ENCODE measurements around the gene FNDC3A.
"Not testable (repeated sequence)": the region's sequence is repeated elsewhere in the genome, so short reads cannot be mapped to it uniquely, and the experiment has no call there.

The FNDC3A gene

DNA sequence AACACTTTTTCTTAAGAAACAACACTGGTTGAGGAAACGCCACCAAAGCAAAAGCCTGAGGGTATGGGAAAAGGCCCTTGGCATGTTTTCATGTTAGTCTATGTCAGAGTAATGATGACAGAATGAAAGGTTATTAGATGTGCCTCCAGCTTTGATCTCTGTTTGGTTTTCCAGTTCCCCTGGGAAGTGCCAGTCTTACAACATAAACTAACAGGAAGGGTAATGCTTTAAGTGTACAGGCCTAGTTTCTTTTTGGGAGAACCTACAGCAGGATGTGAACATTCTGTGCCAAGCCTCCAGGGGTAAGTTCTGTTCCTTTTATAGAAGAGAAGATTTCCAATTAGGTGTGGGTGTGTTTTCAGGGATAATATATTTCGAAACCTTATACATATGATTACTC, 121.7 kb downstream of the FNDC3A start:
- no peak for DNase-seq

DNA sequence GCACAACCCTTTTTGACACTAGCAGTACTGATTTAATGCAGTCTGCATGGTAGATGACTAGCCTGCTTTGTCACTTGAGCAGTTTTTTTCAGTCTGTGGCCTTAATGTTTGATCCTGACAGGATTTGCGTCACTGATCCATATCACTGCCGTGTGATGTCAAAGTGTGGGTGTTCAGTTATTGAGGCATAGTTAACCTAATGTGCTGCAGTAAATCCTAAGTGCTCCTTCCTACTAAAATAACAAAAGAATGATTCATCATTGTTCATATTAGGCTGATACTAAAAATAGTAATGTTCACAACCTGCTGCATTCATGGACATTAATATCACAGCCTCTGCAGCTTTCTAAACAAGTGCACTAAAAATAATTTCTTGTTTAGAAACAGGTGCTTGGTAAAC, 122.5 kb downstream of the FNDC3A start:
- DNase-seq, result no peak

DNA sequence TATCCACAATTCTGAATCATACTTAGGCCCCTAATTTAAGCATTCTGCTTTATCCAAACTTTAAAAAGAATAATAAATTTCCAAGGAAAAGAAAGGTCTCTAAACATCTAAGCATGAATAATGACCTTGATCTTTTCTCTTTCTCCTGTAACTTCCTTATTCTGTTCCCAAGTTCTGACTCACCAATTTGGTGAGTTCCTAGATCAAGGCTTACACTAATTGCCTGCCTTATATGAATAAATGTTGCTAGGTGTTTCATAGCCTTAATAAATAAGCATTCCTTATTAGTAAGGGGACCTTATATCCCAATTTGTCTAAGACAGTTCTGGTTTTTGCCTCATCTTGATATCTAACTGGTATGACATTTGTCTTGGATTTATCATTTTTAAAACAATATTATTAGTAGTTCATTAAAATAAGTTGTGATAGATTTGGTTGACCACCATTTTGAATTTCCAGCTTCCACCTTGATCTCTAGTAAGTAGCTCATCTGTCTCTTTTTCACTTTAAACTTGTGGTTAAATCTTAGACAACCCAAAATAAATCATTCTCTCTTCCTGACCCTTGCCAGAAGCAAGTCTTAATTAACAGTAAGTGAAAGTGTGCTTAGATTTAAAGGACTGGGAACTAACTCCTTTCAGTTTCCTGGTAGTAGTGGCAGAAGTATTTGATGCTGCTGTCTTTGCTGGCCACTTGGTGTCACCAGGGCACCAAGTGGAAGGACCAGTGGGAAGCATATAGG, 123.2 kb downstream of the FNDC3A start:
- no peak for DNase-seq

GRCh38 chr13:49099513-49099877, 123.8 kb downstream of the FNDC3A start:
- no peak for DNase-seq

- DNase-seq, result no peak
Observed at GRCh38 chr13:49100637-49101570, 125.2 kb downstream of the FNDC3A start.

DNA sequence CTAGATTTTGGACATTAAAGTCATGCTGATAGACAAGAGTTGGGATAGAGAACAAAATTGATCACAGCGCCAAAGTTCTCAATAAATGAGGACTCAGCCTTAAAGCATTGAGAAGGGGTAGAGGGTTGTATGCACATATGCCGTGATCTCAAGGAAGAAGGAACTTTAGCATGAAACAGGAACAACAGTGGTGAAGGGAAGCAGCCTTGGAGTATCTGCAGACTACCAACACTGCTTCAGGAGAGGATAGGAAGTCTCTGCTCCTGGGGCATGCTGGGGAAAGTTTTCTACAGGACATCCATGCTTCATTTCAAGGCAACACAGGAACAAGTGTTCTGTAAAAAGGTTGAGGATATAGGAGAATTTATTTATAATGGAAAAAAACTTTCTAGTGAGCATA, 132.5 kb downstream of the FNDC3A start:
- no peak for DNase-seq

- peak; percentile 86 for DNase-seq
Observed at GRCh38 chr13:49110122-49110912, 134.6 kb downstream of the FNDC3A start.

GRCh38 chr13:49110913-49111170, 135.1 kb downstream of the FNDC3A start:
- DNase-seq, result no peak

GRCh38 chr13:49112782-49113525, 137.2 kb downstream of the FNDC3A start:
- no peak for DNase-seq

- DNase-seq, result no peak
Observed at GRCh38 chr13:49113526-49114286, 138.0 kb downstream of the FNDC3A start.

GRCh38 chr13:49116873-49117272, 141.2 kb downstream of the FNDC3A start:
- DNase-seq, result no peak

DNA sequence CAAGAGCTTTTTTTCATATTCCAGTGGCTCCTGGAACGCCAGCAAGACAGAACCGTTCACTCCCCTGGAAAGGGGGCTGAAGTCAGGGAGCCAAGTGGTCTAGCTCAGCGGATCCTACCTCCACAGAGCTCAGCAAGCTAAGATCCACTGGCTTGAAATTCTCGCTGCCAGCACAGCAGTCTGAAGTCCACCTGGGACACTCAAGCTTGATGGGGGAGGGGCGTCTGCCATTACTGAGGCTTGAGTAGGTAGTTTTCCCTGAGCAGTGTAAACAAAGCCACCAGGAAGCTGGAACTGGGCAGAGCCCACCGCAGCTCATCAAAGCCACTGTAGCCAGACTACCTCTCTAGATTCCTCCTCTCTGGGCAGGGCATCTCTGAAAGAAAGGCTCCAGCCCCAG, 142.7 kb downstream of the FNDC3A start:
- DNase-seq, result not testable (repeated sequence)

GRCh38 chr13:49124693-49125304, 149.1 kb downstream of the FNDC3A start:
- no peak for DNase-seq

- no peak for DNase-seq
Observed at GRCh38 chr13:49125964-49126524, 150.3 kb downstream of the FNDC3A start.

GRCh38 chr13:49132479-49133002, 156.8 kb downstream of the FNDC3A start:
- no peak for DNase-seq

DNA sequence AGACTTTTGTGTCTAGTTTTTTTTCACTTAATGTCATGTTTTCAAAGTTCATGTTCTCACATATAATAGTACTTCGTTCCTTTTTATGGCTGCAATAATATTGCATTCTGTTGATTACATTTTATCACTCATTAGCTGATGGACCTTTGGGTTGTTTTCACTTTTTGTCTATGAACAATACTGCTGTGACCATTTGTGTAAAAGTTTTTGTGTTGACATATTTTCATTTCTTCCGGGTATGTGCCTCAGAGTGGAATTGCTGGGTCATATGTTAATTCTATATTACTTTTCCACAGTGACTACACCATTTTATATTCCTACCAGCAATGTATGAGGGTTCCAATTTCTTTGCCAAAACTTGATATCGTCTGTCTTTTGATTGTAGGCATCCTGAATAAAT, 158.6 kb downstream of the FNDC3A start:
- no peak for DNase-seq

DNA sequence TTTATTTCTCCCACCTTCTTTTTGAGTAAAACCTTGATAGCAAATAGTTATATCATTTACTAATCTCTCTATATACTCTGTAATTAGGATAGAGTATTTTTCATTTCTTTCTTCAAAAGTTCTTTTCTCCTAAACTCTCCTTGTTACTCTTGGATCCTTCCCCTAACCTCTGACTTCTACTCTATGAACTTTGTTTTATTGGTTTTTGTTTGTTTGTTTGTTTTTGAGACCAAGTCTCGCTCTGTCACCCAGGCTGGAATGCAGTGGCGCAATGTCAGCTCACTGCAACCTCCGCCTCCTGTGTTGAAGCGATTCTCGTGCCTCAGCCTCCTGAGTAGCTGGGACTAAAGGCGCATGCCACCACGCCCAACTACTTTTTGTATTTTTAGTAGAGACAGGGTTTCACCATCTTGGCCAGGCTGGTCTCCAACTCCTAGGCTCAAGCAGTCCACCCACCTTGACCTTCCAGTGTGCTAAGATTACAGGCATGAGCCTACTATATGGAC, 161.5 kb downstream of the FNDC3A start:
- not testable (repeated sequence) for DNase-seq

DNA sequence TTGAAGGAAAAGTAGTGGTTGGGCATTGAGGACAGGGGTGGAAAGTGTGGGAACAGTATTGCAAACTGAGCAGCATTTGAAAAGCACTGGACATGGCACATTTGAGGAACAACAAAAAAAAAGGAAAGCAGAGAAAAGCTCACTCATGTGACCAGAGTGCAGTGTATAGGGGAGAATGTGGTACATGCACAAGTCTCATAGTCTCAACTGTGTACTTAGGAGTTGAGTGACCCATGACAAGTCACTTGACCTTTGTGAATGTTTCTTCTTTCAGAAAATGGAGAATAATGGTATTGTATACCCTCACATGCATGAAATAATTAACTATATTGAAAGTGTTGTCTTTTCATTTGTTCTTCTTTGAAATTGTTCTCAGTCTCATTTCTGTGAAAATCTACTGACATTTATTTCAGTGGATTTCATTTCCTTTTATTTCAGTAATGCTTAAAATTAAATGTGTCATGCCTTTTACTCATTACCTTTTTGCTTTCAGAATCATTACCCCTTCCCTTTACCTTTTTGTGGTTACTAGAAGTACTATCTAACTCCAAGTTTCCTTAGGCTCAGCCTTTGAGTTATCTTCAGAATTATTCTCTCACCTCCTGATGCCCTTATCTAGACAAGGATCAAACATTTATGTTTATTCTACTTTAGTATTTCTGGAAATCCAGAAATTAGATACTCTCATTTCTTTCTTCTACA, 165.3 kb downstream of the FNDC3A start:
- no peak for DNase-seq

DNA sequence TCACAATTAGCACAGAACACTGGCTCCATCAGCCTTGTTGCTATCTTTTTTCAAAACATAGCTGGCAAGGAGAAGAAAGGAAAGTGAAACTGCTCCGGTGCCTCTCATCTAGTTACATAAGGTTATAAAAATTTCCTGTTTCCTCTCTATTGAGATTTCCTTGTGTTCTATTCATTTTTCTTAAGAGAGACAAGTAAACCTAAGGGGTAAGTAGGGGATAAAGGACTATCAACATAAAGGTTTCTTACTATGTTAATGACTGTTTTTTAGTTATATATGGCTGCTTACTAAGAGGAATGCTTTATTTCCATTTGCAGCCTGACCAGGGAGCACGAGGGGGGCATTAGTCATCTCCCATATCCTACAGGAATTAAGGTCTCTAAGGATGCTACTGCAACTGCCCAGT, 171.2 kb downstream of the FNDC3A start:
- no peak for DNase-seq

DNA sequence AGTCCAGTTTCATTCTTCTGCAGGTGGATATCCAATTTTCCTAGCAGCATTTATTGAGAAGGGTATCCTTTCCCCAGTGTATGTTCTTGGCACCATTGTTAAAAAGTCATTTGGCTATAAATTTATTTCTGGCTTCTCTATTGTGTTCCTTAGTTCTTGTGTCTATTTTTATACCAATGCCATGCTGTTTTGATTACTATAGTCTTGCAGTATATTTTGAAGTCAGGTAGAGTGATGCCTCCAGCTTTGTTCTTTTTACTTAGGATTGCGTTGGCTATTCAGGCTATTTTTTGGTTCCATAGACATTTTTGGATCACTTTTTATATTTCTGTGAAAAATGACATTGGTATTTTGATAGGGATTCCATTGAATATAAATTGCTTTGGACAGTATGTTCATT, 172.7 kb downstream of the FNDC3A start:
- no peak for DNase-seq

All from islet precursor cell (in vitro differentiated cells).